Measurements from ENCODE around the gene ACKR3. TPM values are rescaled to one million over a fixed set of nuclear protein-coding genes. Genes with fewer than 3 reads are reported as not detected.

ACKR3 gene
- total and polyA plus RNA-seq, 2 of the 4 experiments (the other 2 are of a cell fraction), result not detected

DNA sequence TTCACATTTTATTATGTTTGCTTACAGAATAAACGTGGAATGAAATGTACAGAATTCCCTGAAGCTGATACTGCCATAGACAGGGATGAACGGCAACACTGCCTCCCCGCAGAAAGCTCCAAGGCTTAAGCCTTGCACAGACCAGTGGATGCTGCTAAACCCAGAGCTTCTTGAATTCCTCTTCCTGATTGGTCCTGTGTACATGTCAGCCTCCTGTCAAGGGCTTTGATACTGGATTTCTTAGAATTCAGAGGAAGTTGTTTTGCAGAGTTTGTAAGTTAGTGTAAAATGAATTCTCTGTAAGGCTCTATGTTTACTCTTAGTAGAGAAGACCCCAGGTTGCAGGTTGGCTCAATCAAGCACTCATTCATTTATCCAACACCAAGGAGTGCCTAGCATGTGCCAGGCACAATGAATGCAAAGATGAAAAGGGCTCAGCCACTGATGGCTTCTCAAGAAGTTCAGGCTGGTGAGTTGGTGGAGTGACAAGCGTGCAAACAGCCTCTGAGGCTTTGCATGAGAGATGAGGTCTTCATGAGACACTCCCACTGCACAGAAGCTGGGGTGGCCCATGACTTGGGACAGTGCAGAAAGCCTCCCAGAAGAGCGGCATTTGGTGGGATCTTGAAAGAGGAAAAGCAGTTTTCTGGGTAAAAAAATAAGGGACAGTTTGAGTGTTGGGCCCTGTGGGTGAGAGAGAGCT lies 50.4 kb downstream of the ACKR3 start:
- Histone ChIP-seq H3K27ac (ENCODE audit: insufficient read depth, low read length) (no peak overlapping the region), H2BK120ac (ENCODE audit: low read depth, low read length) (no peak overlapping the region), H3K9me1 (ENCODE audit: insufficient read depth, low read length) (no peaks in the 10 kb centered on the region), H3K79me1 (ENCODE audit: low read depth in 1 of 2, low read length in 2 of 2) (no peaks in the 10 kb centered on the region), H3K4me3 (ENCODE audit: insufficient read depth, low read depth, low read length) (no peak overlapping the region), H4K91ac (ENCODE audit: insufficient read depth, low read depth, low read length) (no peak overlapping the region), H3K9ac (ENCODE audit: low read depth, low read length) (no peak overlapping the region), H2BK20ac (ENCODE audit: low read depth, low read length) (no peak overlapping the region), H4K8ac (ENCODE audit: low read depth in 2 of 2, low read length in 2 of 2) (no peak overlapping the region), H3K23ac (ENCODE audit: low read depth, low read length) (no peak overlapping the region), H4K20me1 (ENCODE audit: insufficient read depth, low read length) (no peaks in the 10 kb centered on the region), H3K56ac (ENCODE audit: extremely low read depth, insufficient read depth, low read length) (no peak overlapping the region), H2AK9ac (replicated peaks; ENCODE audit: low read depth, low read length, poor library complexity) (no peak overlapping the region), H2BK5ac (ENCODE audit: low read depth, low read length, poor library complexity, severe bottlenecking) (no peak overlapping the region), H3K36me3 (ENCODE audit: control insufficient read depth, insufficient read depth, low read length) (no peaks in the 10 kb centered on the region), H3K4ac (ENCODE audit: low read depth, low read length) (no peak overlapping the region), H3K14ac (replicated peaks; ENCODE audit: low read depth, low read length) (no peak overlapping the region), H2AFZ (replicated peaks; ENCODE audit: low read length, poor library complexity) (no peak overlapping the region), H3K4me1 (ENCODE audit: control insufficient read depth, insufficient read depth, low read length) (no peaks in the 10 kb centered on the region), H3K4me2 (ENCODE audit: low read depth, low read length) (no peak overlapping the region), H3K27me3 (ENCODE audit: control insufficient read depth, insufficient read depth, low read length) (peaks cover 25% of the 10 kb centered on the region; the same call in 1 of the 2 replicates), H3K18ac (ENCODE audit: low read depth, low read length) (no peak overlapping the region), H2BK15ac (ENCODE audit: low read depth, low read length) (no peak overlapping the region), H2AK5ac (ENCODE audit: low read depth, low read length) (no peak overlapping the region), H4K5ac (ENCODE audit: low read depth, low read length) (no peak overlapping the region), H3K9me3 (ENCODE audit: control insufficient read depth, insufficient read depth, low read length) (no peaks in the 10 kb centered on the region; the same call in 1 of the 2 replicates)
- CTCF ChIA-PET, result no interaction called here
- in situ Hi-C loops (cut with MboI; ENCODE audit: low sequenced_read_pairs) (no loop called here), intact Hi-C loops (cut with micrococcal nuclease) (no loop called here), dilution Hi-C loops (cut with HindIII; ENCODE audit: low sequenced_read_pairs, unreplicated experiment) (no loop called here)
- TF ChIP-seq FOS (IDR thresholded peaks at IDR 0.05; ENCODE audit: low read depth, low read length) (no peak), RFX5 (IDR thresholded peaks at IDR 0.05; ENCODE audit: low read depth, low read length) (no peak), POLR2A (IDR thresholded peaks at IDR 0.05; ENCODE audit: low read depth, low read length) (no peak), RAD21 (IDR thresholded peaks at IDR 0.05; ENCODE audit: low read length) (no peak), MAZ (IDR thresholded peaks at IDR 0.05; ENCODE audit: borderline replicate concordance, low read depth, low read length) (no peak), RCOR1 (IDR thresholded peaks at IDR 0.05; ENCODE audit: insufficient replicate concordance, low read length) (no peak), CEBPB (IDR thresholded peaks at IDR 0.05; ENCODE audit: low read depth, low read length) (no peak)
- POLR2A ChIA-PET (ENCODE audit: unreplicated experiment), result no interaction called here
- DNase-seq, result no peak
- no peak for ATAC-seq (ENCODE audit: low read depth)
- BruUV-seq (replicated peaks), result no TSS peak
- WGBS, 2 experiments (ENCODE audit: extremely low coverage in 2 of 2, insufficient read length in 1 of 2), result 40% methylated on average over 2 of the region's 5 CpGs; no CpG with 5 or more reads in 1 of the 2 experiments
